GM12891 (cell line): ENCODE results near the gene VTI1A.

Experiments used
- DNase-seq: peaks from one replicate; pipeline ENCODE4 v3.0.0; 2011; ENCODE audit warnings: low spot score; ENCODE audit not compliant: insufficient read length
- FAIRE-seq: peaks from 2 replicates; lab custom pipeline; 2011; peaks lifted over from hg19 to GRCh38; lab: Jason Lieb, UNC
- PAX5 ChIP-seq: IDR thresholded peaks from 2 replicates; pipeline ENCODE4 v1.6.1; 2011; ENCODE audit warnings: low read length, moderate library complexity, mild to moderate bottlenecking; ENCODE audit not compliant: insufficient read depth, severe bottlenecking
- POLR2A ChIP-seq: IDR thresholded peaks from 2 replicates; pipeline ENCODE4 v1.6.1; 2011; ENCODE audit warnings: low read depth, low read length, control low read depth
- POLR2AphosphoS5 ChIP-seq: IDR thresholded peaks from 2 replicates; pipeline ENCODE4 v1.6.1; 2011; ENCODE audit warnings: low read depth, low read length, control low read depth
- POU2F2 ChIP-seq: IDR thresholded peaks from 2 replicates; pipeline ENCODE4 v1.6.1; 2011; ENCODE audit warnings: low read depth, mild to moderate bottlenecking, control low read depth, low read length, moderate library complexity
- SPI1 ChIP-seq: IDR thresholded peaks from 2 replicates; pipeline ENCODE4 v1.6.1; 2011; ENCODE audit warnings: low read depth, low read length, control low read depth
- TAF1 ChIP-seq: IDR thresholded peaks from 2 replicates; pipeline ENCODE4 v1.6.1; 2011; ENCODE audit warnings: low read depth, low read length, control low read depth

VTI1A gene

GRCh38 chr10:112631501-112632400 is 184.7 kb downstream of the VTI1A start:
- FAIRE-seq (no peak), DNase-seq (no peak)
- no peak for TF ChIP-seq TAF1
- no peak for TF ChIP-seq POLR2AphosphoS5
- TF ChIP-seq POLR2A = no peak
- TF ChIP-seq SPI1 = no peak
- TF ChIP-seq POU2F2 = no peak
- TF ChIP-seq PAX5 = no peak

GRCh38 chr10:112634096-112634830 is 187.2 kb downstream of the VTI1A start:
- FAIRE-seq (no peak), DNase-seq (no peak)
- no peak for TF ChIP-seq TAF1
- TF ChIP-seq POLR2AphosphoS5 = no peak
- no peak for TF ChIP-seq SPI1
- TF ChIP-seq POLR2A = no peak
- TF ChIP-seq PAX5 = no peak
- TF ChIP-seq POU2F2 = no peak

- no peak for FAIRE-seq
- TF ChIP-seq POU2F2 (no peak), PAX5 (no peak), SPI1 (no peak)
Observed at GRCh38 chr10:112637901-112638300, 190.9 kb downstream of the VTI1A start.

GRCh38 chr10:112639298-112639697 is 192.3 kb downstream of the VTI1A start:
- DNase-seq = no peak
- no peak for FAIRE-seq
- no peak for TF ChIP-seq POLR2A
- no peak for TF ChIP-seq PAX5
- TF ChIP-seq POLR2AphosphoS5 = no peak
- no peak for TF ChIP-seq SPI1
- no peak for TF ChIP-seq POU2F2
- no peak for TF ChIP-seq TAF1

More at GRCh38 chr10:112637901-112638300, 190.9 kb downstream of the VTI1A start:
- no peak for DNase-seq

GRCh38 chr10:112640638-112641037 is 193.6 kb downstream of the VTI1A start:
- TF ChIP-seq TAF1 = no peak
- TF ChIP-seq POLR2AphosphoS5 = no peak
- no peak for TF ChIP-seq POLR2A
- no peak for TF ChIP-seq PAX5
- TF ChIP-seq SPI1 = no peak
- TF ChIP-seq POU2F2 = no peak
- FAIRE-seq (no peak), DNase-seq (no peak)

- FAIRE-seq (no peak), DNase-seq (no peak)
- TF ChIP-seq SPI1 (no peak), POU2F2 (no peak), TAF1 (no peak), PAX5 (no peak), POLR2A (no peak), POLR2AphosphoS5 (no peak)
Observed at GRCh38 chr10:112643600-112644264, 196.7 kb downstream of the VTI1A start.

GRCh38 chr10:112644265-112644645 is 197.2 kb downstream of the VTI1A start:
- TF ChIP-seq TAF1 (no peak), POLR2A (no peak), SPI1 (no peak), PAX5 (no peak), POLR2AphosphoS5 (no peak), POU2F2 (no peak)
- DNase-seq = no peak
- no peak for FAIRE-seq

- no peak for TF ChIP-seq SPI1
- TF ChIP-seq POU2F2 = no peak
- TF ChIP-seq TAF1 = no peak
- TF ChIP-seq POLR2A = no peak
- TF ChIP-seq PAX5 = no peak
- no peak for TF ChIP-seq POLR2AphosphoS5
- no peak for FAIRE-seq
Observed at GRCh38 chr10:112649006-112649821, 202.2 kb downstream of the VTI1A start.

GRCh38 chr10:112649822-112650152 is 202.8 kb downstream of the VTI1A start:
- DNase-seq = no peak
- TF ChIP-seq POLR2A (no peak), POU2F2 (no peak), SPI1 (no peak), POLR2AphosphoS5 (no peak)
- no peak for FAIRE-seq

More at GRCh38 chr10:112649006-112649821, 202.2 kb downstream of the VTI1A start:
- DNase-seq = no peak
